Fibroblast of villous mesenchyme (primary cell): ENCODE results near the gene ATP8A2. TPM values are rescaled to one million over a fixed set of nuclear protein-coding genes. Genes with fewer than 3 reads are reported as not detected.

ENCODE experiments used
- DNase-seq: peaks from one replicate; pipeline ENCODE4 v3.0.0-alpha.2; 2010; ENCODE audit warnings: low read depth
- H3K4me3 ChIP-seq: 2 replicates; pipeline ENCODE4 v1.5.1; 2011; ENCODE audit warnings: low read depth, mild to moderate bottlenecking, low read length
- CTCF ChIP-seq: IDR thresholded peaks from 2 replicates; pipeline ENCODE4 v1.5.1; 2012; ENCODE audit warnings: low read depth, mild to moderate bottlenecking, low read length; ENCODE audit not compliant: insufficient read depth
- total RNA-seq: library from RNA; depleted of rRNA; stranded (reverse); fragments of >200 nt; gene quantifications from 2 replicates; pipeline ENCODE4 v1.2.3, GENCODE V29; 2012

ATP8A2 gene
- total RNA-seq, 1 donor, result under 0.01 TPM

- no peak overlapping the region for H3K4me3 ChIP-seq
- no peak for TF ChIP-seq CTCF
- DNase-seq, result no peak
These were observed 671.0 kb downstream of the ATP8A2 start for GRCh38 chr13:26042785-26043184.

GRCh38 chr13:26045142-26045541, 673.4 kb downstream of the ATP8A2 start:
- DNase-seq, result no peak
- no peak overlapping the region for H3K4me3 ChIP-seq
- no peak for TF ChIP-seq CTCF

- no peak for DNase-seq
- no peak for TF ChIP-seq CTCF
- H3K4me3 ChIP-seq, result no peak overlapping the region
These were observed 674.9 kb downstream of the ATP8A2 start for GRCh38 chr13:26046639-26047038.

GRCh38 chr13:26047040-26047439, 675.3 kb downstream of the ATP8A2 start:
- TF ChIP-seq CTCF, result no peak
- no peak for DNase-seq
- H3K4me3 ChIP-seq, result no peak overlapping the region

- H3K4me3 ChIP-seq, result no peak overlapping the region
- no peak for DNase-seq
- TF ChIP-seq CTCF, result no peak
These were observed 677.0 kb downstream of the ATP8A2 start for GRCh38 chr13:26048741-26049140.

- DNase-seq, result no peak
- no peak overlapping the region for H3K4me3 ChIP-seq
- no peak for TF ChIP-seq CTCF
These were observed 678.9 kb downstream of the ATP8A2 start for GRCh38 chr13:26050568-26051230.

GRCh38 chr13:26051231-26051656, 679.5 kb downstream of the ATP8A2 start:
- no peak overlapping the region for H3K4me3 ChIP-seq
- DNase-seq, result no peak
- TF ChIP-seq CTCF, result no peak
